NCI-H1048 (cell line): Measurements from ENCODE around the gene CLEC7A.

Experiments used
- DNase-seq: peaks from one replicate; lab custom pipeline; 2025; lab: John Stamatoyannopoulos, UW

Gene CLEC7A

GRCh38 chr12:10130042-10130441 lies at the start of gene CLEC7A:
Gene CLEC7A, minus strand, starts transcription at chr12:10130199. Its CDS starts 117 bp downstream, at chr12:10130082.
- DNase-seq = no peak

- no peak for DNase-seq
These were observed 49.8 kb upstream of the CLEC7A start for GRCh38 chr12:10179776-10180181.

GRCh38 chr12:10178821-10179220 lies 48.8 kb upstream of the CLEC7A start, which contains the start of gene TMEM52B:
Gene TMEM52B, plus strand, starts transcription at chr12:10179032. Its CDS starts 543 bp downstream, at chr12:10179575.
- DNase-seq = no peak

GRCh38 chr12:10175846-10176636 lies 46.0 kb upstream of the CLEC7A start:
- DNase-seq = no peak

GRCh38 chr12:10174986-10175614 lies 45.1 kb upstream of the CLEC7A start:
- DNase-seq = no peak

GRCh38 chr12:10171973-10172728 lies 42.2 kb upstream of the CLEC7A start, which contains the start of gene OLR1:
Gene OLR1, minus strand, starts transcription at chr12:10172132. Its CDS starts 55 bp downstream, at chr12:10172077.
- no peak for DNase-seq

GRCh38 chr12:10170216-10170615 lies 40.2 kb upstream of the CLEC7A start:
- DNase-seq = no peak

- no peak for DNase-seq
These were observed 39.1 kb upstream of the CLEC7A start for GRCh38 chr12:10169104-10169503.

GRCh38 chr12:10167599-10167998 lies 37.6 kb upstream of the CLEC7A start:
- DNase-seq = no peak

GRCh38 chr12:10165421-10165820 lies 35.4 kb upstream of the CLEC7A start:
- no peak for DNase-seq

GRCh38 chr12:10163084-10163483 lies 33.1 kb upstream of the CLEC7A start:
- DNase-seq = no peak

- DNase-seq = peak; percentile 22
These were observed 30.8 kb upstream of the CLEC7A start for GRCh38 chr12:10160617-10161385.

- no peak for DNase-seq
These were observed 29.3 kb upstream of the CLEC7A start for GRCh38 chr12:10159280-10159679.

GRCh38 chr12:10158406-10158805 lies 28.4 kb upstream of the CLEC7A start:
- no peak for DNase-seq

- no peak for DNase-seq
These were observed 26.0 kb upstream of the CLEC7A start for GRCh38 chr12:10155966-10156365.

GRCh38 chr12:10154145-10154496 lies 24.1 kb upstream of the CLEC7A start:
- no peak for DNase-seq

- DNase-seq = no peak
These were observed 23.5 kb upstream of the CLEC7A start for GRCh38 chr12:10153271-10154144.

- DNase-seq = no peak
These were observed 21.6 kb upstream of the CLEC7A start for GRCh38 chr12:10151621-10152020.

GRCh38 chr12:10147714-10148403 lies 17.9 kb upstream of the CLEC7A start:
- DNase-seq = no peak

GRCh38 chr12:10142976-10143589 lies 13.1 kb upstream of the CLEC7A start:
- no peak for DNase-seq
